EH (cell line): ENCODE data around the gene ADAMTS12.
"Not testable (repeated sequence)": the region's sequence is repeated elsewhere in the genome, so short reads cannot be mapped to it uniquely, and the experiment has no call there.

Experiments used
- DNase-seq: peaks from one replicate; pipeline ENCODE4 v3.0.0-alpha.2; 2015; ENCODE audit warnings: low read depth

Gene ADAMTS12, protein sequence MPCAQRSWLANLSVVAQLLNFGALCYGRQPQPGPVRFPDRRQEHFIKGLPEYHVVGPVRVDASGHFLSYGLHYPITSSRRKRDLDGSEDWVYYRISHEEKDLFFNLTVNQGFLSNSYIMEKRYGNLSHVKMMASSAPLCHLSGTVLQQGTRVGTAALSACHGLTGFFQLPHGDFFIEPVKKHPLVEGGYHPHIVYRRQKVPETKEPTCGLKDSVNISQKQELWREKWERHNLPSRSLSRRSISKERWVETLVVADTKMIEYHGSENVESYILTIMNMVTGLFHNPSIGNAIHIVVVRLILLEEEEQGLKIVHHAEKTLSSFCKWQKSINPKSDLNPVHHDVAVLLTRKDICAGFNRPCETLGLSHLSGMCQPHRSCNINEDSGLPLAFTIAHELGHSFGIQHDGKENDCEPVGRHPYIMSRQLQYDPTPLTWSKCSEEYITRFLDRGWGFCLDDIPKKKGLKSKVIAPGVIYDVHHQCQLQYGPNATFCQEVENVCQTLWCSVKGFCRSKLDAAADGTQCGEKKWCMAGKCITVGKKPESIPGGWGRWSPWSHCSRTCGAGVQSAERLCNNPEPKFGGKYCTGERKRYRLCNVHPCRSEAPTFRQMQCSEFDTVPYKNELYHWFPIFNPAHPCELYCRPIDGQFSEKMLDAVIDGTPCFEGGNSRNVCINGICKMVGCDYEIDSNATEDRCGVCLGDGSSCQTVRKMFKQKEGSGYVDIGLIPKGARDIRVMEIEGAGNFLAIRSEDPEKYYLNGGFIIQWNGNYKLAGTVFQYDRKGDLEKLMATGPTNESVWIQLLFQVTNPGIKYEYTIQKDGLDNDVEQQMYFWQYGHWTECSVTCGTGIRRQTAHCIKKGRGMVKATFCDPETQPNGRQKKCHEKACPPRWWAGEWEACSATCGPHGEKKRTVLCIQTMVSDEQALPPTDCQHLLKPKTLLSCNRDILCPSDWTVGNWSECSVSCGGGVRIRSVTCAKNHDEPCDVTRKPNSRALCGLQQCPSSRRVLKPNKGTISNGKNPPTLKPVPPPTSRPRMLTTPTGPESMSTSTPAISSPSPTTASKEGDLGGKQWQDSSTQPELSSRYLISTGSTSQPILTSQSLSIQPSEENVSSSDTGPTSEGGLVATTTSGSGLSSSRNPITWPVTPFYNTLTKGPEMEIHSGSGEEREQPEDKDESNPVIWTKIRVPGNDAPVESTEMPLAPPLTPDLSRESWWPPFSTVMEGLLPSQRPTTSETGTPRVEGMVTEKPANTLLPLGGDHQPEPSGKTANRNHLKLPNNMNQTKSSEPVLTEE (N-terminal part only)

DNA sequence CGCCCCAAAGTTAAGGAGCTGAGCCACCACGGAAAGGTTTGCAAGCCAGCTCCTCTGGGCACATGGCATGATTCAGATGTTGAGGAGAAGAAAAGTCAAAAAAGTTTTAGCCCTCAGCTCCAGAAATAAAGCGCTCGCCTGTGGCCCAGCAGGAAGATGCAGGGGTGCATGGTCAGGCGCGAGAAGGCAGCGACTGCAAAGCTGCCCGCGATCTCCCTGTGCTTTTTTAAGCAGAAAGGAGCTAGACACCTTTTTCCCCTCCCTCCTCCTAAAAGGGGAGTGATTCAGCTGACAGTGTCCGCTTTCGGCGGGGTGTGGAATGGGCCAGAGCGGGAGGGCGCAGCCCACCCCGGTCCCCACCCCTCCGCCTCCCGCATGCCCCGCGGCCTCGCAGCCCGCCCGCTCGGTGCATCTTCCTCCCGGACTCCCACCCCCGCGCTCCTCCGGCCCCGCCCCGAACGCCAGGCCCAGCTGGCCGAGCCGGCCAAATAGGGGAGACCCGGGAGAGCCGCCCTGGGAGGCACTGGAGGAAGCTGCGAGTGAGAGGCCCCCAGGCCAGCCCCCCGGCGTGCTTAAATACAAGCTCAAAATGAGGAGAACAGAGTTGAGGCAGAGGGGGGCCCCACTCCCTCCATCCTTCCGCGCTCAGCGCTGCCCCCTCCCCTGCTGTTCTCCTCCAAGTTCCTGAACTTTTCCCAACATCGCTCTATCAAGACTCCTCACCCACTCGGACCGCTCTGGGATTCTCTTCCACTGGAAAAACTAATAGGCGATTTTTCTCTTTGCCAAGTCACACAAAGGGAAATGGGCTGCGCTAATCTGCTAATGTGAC is at the start of gene ADAMTS12:
TSS of gene ADAMTS12 (minus strand) at position 203 of the 832 bp plus-strand sequence. CDS start at position 69, 134 bp downstream.
- DNase-seq = peak; percentile 68

DNA sequence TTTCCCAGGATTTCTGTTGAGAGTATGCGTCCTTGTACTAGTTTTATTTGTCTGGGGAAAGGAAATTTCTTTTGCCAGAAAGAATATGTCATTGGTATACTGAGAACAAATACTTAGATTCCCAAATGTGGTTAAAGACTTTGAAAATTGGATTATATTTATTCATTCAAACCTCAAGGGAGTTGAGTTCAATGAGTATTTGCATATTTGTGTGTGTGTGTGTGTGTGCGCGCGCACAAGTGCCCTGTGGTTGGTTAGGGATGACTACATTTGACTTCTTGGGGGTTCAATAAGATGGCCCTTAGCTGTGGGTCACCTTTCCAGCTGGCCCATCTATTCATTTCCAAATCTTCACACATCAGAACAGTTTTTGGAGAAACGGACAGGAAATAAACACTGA is 49.3 kb upstream of the ADAMTS12 start:
- DNase-seq = no peak

DNA sequence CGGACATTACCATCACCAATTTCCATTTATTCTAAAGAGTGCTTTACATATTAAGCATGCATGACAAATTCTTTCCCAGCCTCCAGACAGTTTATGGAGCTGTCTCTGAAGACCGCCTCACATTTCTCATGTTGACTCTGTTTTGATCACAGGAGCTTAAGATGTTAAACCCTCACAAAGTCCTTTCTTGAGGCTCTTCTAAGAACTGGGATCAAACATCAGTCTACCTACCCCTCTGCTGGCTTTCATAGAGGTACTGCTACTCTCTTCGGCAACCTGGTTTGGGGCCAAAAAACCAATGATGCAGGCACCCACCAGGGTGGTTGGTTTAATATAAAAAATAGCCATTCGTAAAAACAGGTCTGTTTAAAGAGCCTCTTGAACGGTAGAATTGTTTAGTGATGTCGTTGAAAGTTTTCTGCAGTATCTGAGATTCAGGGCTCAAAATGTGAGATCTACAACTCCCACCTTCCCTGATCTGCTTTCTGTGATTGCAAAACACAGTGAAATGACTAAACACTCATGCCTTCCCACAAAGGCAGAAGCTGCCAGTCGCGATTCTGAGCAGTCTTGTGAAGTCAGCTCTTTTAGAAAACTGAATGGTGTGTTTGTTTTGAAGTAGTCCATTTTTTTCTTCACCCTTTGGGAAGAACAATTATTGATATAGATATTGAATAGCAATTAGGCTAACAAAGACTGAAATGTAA is 47.9 kb upstream of the ADAMTS12 start:
- peak; percentile 12 for DNase-seq

DNA sequence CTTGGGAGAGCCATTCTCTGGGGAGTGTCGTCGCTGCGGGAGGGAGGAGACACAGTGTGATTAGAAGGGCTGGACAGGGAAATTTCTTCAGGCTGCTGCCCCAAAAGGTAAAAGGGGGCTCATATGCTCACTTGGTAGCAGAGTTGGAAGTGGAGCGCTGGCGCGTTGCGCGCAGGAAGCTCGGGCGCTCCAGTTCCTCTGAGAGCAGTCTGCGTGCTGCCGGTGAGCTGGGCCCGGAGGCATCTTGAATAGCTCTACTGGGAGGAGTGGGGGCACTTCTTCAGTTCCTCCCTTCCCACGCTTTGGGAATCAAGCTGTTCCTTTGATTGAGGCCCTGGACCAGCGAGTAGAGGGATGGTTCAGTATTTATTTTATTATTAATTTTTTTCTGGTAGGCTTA is 47.1 kb upstream of the ADAMTS12 start:
- DNase-seq = no peak

DNA sequence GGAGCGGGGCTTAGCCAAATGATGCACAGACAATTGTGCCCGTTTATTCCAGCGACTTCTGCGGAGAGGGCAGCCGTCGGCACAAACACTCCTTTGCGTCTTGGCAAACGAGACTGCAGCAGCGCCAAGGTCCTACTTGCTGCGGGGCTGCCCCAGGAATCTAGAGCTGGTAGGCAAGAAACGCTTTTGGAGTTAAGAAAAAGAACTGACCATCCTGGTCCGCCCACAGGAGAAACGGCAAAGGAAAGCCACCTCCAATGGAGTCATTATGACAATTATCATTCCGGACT is 46.7 kb upstream of the ADAMTS12 start:
- no peak for DNase-seq

DNA sequence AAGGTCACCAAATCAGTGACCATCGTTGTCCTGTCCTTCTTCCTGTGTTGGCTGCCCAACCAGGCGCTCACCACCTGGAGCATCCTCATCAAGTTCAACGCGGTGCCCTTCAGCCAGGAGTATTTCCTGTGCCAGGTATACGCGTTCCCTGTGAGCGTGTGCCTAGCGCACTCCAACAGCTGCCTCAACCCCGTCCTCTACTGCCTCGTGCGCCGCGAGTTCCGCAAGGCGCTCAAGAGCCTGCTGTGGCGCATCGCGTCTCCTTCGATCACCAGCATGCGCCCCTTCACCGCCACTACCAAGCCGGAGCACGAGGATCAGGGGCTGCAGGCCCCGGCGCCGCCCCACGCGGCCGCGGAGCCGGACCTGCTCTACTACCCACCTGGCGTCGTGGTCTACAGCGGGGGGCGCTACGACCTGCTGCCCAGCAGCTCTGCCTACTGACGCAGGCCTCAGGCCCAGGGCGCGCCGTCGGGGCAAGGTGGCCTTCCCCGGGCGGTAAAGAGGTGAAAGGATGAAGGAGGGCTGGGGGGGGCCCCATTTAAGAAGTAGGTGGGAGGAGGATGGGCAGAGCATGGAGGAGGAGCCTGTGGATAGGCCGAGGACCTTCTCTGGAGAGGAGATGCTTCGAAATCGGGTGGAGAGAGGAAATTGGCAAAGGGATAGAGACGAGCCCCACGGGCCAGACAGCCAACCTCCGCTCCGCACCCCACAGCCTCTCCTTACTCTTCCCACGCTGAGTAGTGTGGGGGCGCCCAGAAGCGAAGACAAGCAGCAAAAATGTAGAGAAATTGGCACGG is 46.1 kb upstream of the ADAMTS12 start:
- DNase-seq = no peak

DNA sequence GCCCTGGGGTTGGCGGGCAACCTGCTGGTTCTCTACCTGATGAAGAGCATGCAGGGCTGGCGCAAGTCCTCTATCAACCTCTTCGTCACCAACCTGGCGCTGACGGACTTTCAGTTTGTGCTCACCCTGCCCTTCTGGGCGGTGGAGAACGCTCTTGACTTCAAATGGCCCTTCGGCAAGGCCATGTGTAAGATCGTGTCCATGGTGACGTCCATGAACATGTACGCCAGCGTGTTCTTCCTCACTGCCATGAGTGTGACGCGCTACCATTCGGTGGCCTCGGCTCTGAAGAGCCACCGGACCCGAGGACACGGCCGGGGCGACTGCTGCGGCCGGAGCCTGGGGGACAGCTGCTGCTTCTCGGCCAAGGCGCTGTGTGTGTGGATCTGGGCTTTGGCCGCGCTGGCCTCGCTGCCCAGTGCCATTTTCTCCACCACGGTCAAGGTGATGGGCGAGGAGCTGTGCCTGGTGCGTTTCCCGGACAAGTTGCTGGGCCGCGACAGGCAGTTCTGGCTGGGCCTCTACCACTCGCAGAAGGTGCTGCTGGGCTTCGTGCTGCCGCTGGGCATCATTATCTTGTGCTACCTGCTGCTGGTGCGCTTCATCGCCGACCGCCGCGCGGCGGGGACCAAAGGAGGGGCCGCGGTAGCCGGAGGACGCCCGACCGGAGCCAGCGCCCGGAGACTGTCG is 45.4 kb upstream of the ADAMTS12 start:
- no peak for DNase-seq

DNA sequence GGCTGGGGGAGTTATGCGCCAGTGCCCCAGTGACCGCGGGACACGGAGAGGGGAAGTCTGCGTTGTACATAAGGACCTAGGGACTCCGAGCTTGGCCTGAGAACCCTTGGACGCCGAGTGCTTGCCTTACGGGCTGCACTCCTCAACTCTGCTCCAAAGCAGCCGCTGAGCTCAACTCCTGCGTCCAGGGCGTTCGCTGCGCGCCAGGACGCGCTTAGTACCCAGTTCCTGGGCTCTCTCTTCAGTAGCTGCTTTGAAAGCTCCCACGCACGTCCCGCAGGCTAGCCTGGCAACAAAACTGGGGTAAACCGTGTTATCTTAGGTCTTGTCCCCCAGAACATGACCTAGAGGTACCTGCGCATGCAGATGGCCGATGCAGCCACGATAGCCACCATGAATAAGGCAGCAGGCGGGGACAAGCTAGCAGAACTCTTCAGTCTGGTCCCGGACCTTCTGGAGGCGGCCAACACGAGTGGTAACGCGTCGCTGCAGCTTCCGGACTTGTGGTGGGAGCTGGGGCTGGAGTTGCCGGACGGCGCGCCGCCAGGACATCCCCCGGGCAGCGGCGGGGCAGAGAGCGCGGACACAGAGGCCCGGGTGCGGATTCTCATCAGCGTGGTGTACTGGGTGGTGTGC is 44.7 kb upstream of the ADAMTS12 start, which contains the start of gene RXFP3:
TSS of gene RXFP3 (plus strand) at position 6 of the 636 bp plus-strand sequence. CDS start at position 361, 355 bp downstream.
- DNase-seq = peak; percentile 15

DNA sequence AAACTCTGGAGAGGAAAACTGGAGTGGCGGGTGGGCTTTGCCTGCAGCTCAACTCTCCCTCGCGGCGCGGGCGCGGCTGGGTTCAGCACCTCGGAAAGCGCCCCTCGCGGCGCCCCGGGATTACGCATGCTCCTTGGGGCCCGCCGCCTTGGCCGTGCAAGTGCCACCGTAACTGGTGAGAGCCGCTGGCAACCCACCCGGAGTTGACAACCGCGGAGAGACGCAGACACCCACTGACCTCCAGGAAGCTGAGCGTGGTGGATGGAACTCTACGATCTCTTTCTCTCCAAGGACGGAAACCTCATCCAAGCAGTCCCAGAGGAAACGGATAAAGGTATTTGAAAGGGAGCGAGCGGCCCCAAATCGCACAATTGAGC is 44.2 kb upstream of the ADAMTS12 start:
- DNase-seq = peak; percentile 61

DNA sequence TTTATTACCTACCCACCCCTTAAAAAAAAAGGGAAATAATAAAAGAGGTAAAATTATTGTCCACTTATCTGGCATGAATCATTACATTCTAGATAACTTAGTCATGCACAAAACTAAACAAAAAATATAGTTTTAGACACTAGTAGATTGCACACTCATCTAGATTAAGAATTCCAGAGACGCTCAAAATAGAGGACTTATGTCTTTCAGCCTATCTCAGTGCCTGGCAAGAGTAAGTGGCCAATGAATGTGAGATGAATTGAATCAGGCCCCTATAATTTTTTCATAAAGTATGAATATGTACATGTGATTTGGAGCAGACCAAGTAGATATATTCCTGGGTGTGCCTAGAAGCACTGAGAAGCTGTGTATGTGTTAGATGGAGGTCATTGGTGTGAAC is 42.4 kb upstream of the ADAMTS12 start:
- peak; percentile 48 for DNase-seq

DNA sequence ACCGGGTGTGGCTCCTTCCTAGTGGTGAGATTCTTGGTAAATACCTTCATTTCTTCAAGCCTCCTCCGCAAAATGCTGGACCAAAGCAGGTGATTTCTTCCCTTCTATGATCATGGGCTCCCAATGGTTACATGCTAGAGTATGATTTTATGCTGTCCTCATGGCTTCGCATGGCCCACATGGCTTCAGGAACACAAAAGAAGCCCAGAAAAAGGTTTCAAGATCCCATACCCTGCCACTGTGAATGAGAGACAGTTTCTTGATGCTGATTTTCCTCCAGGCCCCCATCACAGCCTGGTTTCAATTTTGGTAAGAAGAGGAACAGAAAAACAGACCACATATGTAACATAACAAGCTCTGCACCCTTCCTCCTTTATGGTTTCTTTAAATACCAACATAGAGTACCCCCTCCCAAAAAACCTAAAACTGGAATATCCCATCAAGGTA is 42.0 kb upstream of the ADAMTS12 start:
- no peak for DNase-seq

DNA sequence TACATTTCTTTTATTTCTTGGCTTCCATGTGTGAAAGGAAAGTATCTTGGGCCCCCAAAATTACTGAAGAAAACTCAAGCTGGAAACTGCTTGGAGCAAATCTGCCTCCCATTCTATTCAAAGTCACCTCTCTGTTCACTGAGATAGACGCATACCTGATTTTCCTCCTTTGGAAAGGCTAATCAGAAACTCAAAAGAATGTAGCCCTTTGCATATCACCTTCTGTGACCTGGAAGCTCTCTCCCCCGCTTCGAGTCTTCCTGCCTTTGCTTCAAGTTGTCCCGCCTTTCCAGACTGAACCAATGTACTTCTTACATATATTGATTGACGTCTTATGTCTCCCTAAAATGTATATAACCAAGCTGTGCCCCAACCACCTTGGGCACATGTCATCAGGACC is 39.3 kb upstream of the ADAMTS12 start:
- DNase-seq = no peak

DNA sequence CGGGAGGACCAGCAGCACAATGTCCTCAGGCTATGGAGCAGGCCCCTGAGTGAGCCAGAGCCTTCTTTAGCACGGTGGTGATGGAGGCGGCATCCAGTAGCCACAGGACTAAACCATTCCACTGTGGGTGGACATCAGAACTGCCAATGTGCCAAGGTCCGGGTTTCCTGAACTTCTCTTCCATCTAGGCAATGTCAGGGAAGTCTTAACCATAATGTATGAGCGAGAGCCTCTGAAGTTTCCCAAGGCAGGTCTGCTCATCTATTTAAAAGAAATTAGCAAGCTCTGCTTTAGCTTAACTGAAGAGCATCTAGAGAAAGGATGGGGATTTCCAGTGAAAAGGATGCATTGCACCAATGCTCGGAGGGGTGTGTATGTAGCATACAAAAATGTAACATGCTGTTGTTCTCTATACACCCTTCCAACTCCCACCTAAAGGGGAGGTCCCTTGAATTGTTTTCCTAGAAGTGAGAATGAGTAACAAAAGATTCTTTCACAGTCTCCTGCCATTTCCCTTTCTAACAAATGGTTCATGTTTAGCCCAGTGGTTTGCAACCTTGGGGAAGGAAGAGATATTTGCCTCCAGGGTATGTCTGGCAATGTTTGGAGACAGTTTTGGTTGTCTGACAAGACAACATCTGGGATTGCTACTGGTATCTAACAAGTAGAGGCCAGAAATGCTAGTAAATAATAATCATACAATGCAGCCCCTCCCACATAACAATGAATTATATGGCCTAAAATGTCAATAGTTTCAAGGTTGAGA is 38.3 kb upstream of the ADAMTS12 start:
- DNase-seq = peak; percentile 48

DNA sequence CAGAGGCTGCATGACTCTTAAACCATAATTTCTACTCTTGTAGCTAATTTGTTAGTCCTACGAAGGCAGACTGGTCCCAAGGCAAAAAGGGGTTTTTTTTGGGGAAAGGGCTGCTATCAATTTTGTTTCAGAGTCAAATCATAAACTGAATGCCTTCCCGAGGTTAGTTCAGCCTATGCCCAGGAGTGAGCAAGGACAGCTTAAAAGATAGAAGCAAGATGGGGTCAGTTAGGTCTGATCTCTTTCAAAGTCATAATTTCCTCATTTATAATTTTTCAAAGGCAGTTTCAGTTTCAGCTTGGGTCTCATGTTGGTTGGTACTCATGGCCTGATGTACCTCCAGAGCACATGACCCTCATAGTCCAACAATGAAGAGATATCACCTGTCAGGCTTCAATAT is 36.5 kb upstream of the ADAMTS12 start:
- no peak for DNase-seq

DNA sequence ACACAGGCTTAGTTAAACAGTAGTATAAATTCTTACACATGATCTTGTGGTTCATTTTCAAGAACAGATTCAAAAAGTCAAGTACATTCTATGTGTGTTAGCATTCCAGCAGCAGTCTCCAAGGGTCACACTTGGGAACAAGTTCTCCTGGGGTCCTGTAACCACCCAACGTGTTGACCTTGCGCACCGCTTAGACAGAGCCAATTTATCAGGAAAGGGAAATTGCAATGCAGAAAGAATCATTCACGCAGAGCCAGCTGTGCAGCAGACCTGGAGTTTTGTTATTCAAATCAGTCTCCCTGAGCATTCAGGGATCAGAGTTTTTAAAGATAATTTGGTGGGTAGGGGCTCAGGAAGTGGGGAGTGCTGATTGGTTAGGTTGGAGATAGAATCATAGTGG is 35.9 kb upstream of the ADAMTS12 start:
- no peak for DNase-seq

DNA sequence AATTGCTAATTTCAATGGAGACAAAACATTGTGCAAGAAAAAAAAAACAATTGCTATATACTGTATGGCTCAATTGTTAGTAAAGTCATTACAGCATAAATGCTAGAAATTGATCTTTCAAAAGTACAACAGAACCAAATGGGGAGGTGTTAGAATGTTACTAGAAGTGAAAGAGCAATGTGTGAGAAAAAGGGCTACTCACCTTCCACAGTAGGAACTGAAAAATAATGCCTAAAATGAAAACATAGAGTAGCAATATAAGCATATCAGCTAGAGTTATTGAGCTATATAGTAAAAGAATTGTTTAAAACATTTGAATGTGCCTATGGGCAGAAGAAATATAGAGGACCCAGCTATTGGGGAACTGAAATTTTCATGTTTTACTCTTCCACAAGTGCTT is 33.5 kb upstream of the ADAMTS12 start:
- DNase-seq = no peak

DNA sequence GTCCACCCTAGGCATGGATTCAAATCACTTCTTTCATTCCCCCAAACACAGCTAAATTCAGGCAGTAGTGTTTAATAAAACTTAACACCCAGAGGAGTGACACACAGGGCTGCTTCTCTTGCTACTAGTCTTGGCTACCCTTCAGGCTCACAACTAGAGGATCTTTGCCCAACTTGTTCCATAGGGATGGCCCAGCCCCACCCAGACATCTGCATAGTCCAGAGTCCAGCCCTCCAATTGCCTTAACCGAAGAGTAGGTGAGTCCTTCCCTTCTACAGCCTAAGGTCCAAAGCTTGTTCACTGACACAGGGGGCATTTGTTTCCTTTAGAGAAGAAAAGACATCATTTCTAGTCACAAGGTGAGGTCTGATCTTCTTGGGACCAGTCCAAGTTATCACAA is 29.2 kb upstream of the ADAMTS12 start:
- DNase-seq = no peak

DNA sequence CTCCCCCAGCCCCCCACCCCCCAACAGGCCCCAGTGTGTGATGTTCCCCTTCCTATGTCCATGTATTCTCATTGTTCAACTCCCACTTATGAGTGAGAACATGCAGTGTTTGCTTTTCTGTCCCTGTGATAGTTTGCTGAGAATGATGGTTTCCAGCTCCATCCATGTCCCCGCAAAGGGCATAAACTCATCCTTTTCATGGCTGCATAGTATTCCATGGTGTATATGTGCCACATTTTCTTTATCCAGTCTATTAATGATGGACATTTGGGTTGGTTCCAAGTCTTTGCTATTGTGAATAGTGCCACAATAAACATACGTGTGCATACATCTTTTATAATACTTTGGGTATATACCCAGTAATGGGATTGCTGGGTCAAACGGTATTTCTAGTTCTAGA is 23.1 kb upstream of the ADAMTS12 start:
- DNase-seq = not testable (repeated sequence)
